Brain pericyte (primary cell): ENCODE results near the gene RCOR1.
"Not testable (repeated sequence)": the region's sequence is repeated elsewhere in the genome, so short reads cannot be mapped to it uniquely, and the experiment has no call there.

Experiments used
- DNase-seq: peaks from one replicate; pipeline ENCODE4 v3.0.0-alpha.2; 2012; ENCODE audit warnings: low read depth, low spot score

Gene RCOR1

GRCh38 chr14:102629808-102630350, 37.4 kb downstream of the RCOR1 start:
- DNase-seq, result no peak

- DNase-seq, result no peak
Measured at GRCh38 chr14:102630405-102630804, 38.0 kb downstream of the RCOR1 start.

GRCh38 chr14:102630881-102631280, 38.4 kb downstream of the RCOR1 start:
- no peak for DNase-seq

GRCh38 chr14:102633906-102634595, 41.6 kb downstream of the RCOR1 start:
- DNase-seq, result no peak

GRCh38 chr14:102639611-102640010, 47.2 kb downstream of the RCOR1 start:
- not testable (repeated sequence) for DNase-seq

- no peak for DNase-seq
Measured at GRCh38 chr14:102644523-102644922, 52.1 kb downstream of the RCOR1 start.

DNA sequence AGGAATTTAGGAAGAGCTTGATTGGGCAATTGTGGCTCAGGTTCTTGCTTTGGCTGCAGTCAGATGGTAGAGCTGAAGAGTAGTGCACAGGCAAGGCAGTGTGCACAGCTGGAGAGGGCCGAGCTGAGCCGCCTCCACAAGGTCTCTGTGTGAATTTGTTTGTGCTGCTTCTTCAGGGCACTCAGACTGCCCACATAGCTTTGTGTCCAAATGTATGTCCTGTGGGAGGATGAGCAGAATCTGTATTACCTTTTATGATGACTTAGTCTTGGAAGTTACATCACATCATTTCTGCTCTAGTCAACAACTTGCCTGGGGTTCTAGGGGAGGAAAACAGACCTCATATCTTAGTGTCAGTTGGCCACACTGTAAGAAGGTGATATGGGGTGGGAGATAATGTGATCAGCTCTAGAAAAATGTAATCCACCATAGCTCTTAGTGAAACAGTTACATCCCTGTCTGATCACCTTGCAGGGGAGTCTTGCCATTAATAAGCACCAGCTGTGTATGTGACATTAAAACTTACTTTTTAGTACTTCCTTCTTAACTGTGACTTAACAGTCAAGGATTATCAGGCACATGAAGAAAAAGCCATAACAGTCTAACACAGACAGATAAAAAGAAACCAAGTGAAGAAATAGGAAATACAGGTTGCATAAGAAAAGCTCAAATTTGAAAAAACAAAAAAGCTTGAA, 53.4 kb downstream of the RCOR1 start:
- no peak for DNase-seq

DNA sequence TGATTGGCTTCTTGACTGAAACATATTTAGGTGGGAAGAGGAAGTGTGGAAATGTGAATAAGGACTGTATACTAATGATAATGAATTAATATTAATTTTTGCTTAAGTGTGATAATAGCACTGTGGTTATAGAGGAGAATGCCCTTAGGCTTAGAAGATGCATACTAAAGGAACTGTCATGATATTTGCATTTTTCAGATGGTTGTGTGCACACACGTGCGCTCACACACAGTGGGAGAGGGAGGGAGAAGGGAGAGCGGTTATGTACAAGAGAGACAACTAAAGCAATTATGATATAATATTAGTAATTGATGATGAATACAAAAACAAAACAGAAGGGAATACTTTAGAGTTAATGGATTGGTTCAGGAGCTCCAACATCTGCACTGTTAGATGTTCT, 54.2 kb downstream of the RCOR1 start:
- DNase-seq, result no peak

GRCh38 chr14:102652194-102652593, 59.7 kb downstream of the RCOR1 start:
- DNase-seq, result no peak

- no peak for DNase-seq
Measured at GRCh38 chr14:102654298-102654697, 61.8 kb downstream of the RCOR1 start.

- no peak for DNase-seq
Measured at GRCh38 chr14:102655137-102655536, 62.7 kb downstream of the RCOR1 start.

DNA sequence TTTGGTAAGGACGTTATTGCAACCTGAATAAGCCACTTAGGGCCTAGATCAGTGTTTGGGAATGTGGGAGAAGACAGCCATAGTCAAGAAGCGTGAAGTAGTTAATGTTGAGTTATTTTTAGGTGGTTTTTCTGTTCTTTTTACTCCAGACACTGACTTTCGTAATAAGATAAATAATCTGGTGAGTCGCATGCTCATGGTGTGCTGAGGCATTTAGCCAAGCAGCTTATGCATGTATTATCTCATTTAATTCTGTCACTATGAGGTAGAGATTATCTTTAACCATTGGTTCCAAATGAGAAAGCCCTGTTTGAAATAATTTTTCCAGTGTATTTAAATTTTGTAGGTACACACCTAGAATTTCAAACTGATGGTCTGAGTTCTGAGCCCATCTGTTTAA, 67.3 kb downstream of the RCOR1 start:
- DNase-seq, result no peak

DNA sequence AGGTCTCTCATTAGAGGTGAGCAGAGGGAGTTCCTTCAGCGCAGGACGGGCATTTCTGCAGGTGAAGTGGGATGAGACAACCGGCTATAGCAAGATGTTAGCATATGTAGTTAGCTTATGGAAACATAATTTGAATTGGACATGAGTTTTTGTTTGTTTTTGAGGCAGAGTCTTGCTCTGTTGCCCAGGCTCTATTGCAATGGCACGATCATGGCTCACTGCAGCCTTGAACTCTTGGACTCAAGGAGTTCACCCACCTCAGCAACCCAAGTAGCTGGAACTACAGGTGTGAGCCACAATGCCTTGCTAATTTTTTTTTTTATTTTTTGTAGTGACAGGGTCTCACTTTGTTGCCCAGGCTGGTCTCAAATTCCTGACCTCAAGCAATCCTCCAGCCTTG, 69.2 kb downstream of the RCOR1 start:
- DNase-seq, result no peak

GRCh38 chr14:102662636-102663430, 70.4 kb downstream of the RCOR1 start:
- no peak for DNase-seq

DNA sequence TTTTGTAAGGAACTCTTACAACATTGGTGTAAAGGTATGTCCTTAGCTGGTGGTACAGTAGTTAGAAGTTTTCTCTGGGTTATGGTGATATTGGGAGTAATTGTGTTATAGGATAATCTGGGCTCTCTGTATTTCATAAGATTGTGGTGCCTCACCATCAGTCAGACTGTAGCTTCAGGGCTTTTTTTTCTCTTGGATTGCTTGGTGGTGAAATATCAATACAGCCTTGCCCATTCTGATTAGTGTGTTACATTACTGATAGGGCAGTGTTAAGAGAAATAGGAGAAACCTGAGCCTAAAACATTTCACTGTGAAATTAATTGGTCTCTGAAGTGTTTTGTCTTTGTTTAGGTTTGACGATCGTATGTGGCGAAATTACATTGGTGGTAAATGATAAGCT, 71.0 kb downstream of the RCOR1 start:
- no peak for DNase-seq

GRCh38 chr14:102665621-102666020, 73.2 kb downstream of the RCOR1 start:
- DNase-seq, result no peak

DNA sequence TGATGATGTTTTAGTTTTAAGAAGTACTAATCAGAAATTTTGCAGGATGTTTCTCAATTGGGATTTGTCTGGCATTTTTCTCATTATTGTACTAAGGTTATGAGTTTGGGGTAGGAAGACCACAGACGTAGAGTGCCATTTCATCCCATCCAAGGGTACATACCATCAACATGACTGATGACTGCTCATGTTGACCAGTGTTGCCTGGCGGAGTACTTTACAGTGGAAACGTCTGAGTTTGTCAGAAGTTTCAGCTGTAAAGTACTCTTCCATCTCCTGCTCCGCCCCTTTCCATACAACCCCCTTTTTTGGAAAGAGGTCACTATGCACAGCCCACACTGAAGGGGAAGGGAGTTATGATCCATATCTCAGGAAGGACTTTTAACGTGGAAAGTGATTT, 74.2 kb downstream of the RCOR1 start:
- no peak for DNase-seq

DNA sequence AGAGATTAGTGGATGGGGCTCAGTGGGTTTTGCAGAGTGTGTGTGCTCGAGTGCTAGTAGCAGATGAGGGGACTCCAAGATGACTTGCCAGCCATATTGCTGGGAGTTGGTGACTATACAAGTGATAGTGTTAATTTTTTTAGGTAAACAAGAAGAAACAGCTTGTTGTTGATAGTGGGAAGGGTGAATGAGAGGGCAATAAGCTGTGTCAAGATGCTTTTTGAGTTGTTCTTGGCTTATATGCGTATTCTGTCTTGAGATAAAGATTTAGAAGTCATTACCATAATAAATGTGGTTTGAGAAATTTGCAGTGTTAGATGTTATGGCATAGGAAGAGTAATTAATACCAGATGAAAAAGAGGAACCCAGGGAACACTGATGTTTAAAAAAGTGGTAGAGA, 75.3 kb downstream of the RCOR1 start:
- DNase-seq, result no peak

- no peak for DNase-seq
Measured at GRCh38 chr14:102668291-102668873, 75.9 kb downstream of the RCOR1 start.

DNA sequence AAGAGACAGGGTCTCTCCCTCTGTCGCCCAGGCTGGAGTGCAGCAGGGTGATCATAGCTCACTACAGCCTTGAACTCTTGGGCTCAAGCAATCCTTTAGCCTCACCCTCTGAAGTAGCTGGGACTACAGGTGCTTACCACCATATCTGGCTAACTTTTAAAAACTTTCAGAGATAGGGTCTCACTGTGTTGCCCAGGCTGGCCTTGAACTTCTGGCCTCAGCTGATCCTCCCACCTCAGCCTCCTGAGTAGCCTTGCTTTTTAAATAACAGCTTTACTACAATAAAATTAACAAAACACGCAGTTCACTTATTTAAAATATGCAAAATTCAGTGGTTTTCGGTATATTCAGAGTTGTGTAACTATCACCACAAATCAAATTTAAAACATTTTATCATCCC, 79.0 kb downstream of the RCOR1 start:
- DNase-seq, result no peak

GRCh38 chr14:102672410-102672960, 80.0 kb downstream of the RCOR1 start:
- no peak for DNase-seq

DNA sequence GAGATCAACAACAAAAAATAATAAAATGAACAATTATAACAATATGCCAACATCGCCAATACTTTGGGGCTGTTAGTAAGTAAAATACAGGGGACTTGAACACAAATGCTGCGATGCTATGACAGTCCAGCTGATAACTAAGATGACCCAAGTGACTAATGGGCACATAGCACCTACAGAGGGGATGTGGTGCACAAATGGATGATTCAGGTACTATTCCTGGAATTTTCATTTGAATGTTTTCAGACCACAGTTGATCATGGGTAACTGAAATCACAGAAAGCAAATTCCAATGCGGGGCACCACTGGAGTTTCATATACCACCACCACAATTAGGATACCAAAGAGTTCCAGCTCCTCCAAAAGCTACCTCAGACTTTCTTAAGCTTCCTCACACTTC, 82.9 kb downstream of the RCOR1 start:
- no peak for DNase-seq
